ENCODE data around the gene SND1.

SND1 gene

DNA sequence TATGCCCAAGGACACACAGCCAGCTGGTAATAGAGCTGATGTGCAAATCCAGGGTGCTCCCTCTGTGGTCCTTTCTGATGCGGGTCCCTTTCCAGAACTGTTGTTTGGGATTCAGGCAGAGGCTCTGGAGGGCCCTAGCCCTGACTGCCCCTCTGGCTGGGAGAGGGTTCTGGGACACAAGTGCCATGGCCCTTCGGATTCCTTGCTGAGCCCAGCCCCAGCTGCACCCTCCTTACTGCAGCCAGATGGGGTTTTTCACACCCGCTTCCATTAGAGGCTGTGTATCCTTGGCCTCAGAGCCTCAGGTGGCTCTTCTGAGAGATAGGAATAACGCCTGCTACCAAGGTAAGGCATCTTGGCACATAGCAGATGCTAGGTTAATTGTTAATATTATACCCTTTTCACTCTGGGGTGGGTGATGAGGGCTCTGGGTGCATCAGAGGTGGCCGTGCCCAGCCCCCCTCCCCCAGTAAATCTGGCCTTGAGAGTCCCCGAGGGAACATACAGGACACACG lies 469.0 kb downstream of the SND1 start:
- TF ChIP-seq TAF1 (IDR thresholded peaks at IDR 0.05; ENCODE audit: borderline replicate concordance, low read depth, low read length) (no peak), POLR2A (IDR thresholded peaks at IDR 0.05; ENCODE audit: low read depth, low read length) (no peak), POLR2AphosphoS5 (IDR thresholded peaks at IDR 0.05; ENCODE audit: low read depth, low read length) (no peak)
- DNase-seq (ENCODE audit: insufficient read length) (no peak), FAIRE-seq (no peak)

DNA sequence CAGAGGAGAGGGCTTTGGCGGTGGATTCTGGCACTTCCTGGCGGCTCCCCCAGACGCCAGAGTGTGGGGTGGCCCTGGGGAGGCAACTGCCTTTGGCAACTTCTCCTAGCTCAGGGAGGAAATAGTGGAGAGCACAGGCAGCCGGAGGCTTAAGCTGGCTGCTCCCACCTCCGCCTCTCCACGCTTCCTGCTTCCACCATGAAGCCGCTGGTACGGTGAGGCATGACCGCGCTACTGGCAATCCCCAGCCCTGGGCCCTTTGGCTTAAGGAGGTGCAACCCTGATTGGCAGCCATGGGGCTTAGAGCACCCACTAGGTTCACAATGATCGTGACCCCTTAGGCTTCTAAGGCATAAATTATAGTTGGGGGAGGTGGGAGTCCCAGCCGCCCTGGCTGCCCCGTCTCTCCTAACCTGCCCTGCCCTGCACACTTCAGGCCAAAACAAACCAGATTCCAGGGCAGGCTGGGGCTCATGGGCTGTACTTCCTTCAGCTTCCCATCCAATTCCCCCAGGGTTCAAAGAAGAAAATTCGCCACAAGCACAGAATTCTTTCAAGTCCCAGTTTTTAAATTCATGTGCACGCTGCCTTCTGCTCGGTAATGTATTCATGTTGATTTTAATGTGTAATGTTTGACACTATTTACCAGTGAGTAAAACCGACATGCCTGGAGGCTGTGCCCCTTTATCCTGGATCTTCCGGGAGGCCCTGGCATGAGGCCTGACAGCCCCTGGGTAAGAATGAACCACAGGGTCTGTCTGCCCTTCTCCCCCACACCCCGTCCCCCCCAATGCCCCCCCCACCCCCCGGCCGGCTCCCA lies 469.9 kb downstream of the SND1 start:
- DNase-seq (ENCODE audit: insufficient read length) (no peak), FAIRE-seq (no peak)
- TF ChIP-seq POLR2A (IDR thresholded peaks at IDR 0.05; ENCODE audit: low read depth, low read length), result no peak
- TF ChIP-seq TAF1 (IDR thresholded peaks at IDR 0.05; ENCODE audit: borderline replicate concordance, low read depth, low read length), result no peak
- no peak for TF ChIP-seq POLR2AphosphoS5 (IDR thresholded peaks at IDR 0.05; ENCODE audit: low read depth, low read length)

DNA sequence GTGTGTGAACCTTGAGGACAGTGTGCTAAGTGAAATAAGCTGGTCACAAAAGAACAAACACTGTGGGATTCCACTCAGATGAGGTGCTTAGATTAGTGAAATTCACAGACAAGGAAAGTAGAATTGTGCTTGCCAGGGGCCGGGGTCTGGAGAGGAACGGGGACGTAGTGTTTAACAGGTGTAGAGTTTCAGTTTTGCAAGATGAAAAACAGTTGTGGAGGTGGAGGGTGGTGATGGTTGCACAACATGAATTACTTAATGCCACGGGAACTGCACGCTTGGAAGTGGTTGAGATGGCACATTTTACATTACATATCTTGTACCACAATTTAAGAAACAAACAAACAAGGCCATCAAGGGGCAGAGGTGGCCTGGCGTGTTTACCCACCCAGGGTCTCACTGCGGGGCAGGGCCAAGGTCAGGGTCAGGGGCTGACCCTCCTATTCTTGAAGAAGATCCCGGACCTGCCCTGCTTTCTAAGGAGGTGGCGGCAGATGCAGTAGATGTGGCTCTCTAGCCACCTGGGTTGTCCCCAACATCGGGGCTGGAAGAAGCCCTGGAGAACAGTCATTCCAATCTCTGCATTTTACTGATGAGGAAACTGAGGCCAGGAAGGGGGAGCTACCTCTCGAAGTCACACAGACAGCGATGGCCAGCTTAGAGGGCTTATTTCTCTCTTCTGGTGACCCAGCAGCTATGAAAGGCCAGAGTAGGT lies 470.7 kb downstream of the SND1 start:
- DNase-seq (ENCODE audit: insufficient read length) (no peak), FAIRE-seq (no peak)
- no peak for TF ChIP-seq POLR2AphosphoS5 (IDR thresholded peaks at IDR 0.05; ENCODE audit: low read depth, low read length)
- TF ChIP-seq POLR2A (IDR thresholded peaks at IDR 0.05; ENCODE audit: low read depth, low read length), result no peak
- no peak for TF ChIP-seq TAF1 (IDR thresholded peaks at IDR 0.05; ENCODE audit: borderline replicate concordance, low read depth, low read length)

DNA sequence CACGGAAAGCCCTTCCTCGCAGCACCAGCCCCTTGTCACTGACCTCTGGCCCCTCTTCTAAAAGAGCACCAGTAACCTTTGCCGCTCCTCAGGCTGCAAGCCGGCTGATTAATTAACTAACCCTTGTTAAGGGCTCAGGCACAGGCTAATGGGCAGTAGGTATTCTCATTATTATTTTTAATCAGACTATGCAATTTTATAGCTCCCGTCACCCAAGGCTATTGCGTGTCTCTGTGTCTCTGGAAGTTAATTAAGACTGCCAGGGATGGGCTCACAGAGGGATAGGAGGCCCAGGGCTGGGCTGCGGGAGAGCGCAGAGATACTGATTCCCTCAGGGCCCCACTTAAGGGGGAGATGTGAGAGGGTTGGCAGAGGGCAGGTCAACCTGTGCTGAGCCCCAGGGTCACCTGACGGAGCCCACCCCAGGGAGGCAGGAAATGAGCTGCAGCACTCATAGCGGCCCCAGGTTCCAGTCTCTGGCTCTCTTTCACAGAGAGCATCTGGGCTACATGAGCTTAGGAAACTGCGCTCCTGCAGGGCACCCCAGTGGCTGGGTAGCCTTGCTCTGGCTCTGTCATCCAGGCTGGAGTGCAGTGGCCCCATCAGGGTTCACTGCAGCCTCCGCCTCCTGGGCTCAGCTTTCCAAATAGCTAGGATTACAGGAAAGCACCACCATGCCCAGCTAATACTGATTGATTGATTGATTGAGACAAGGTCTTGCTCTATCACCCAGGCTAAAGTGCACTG lies 471.5 kb downstream of the SND1 start:
- DNase-seq (ENCODE audit: insufficient read length) (no peak), FAIRE-seq (no peak)
- TF ChIP-seq POLR2A (IDR thresholded peaks at IDR 0.05; ENCODE audit: low read depth, low read length) (no peak), TAF1 (IDR thresholded peaks at IDR 0.05; ENCODE audit: borderline replicate concordance, low read depth, low read length) (no peak), POLR2AphosphoS5 (IDR thresholded peaks at IDR 0.05; ENCODE audit: low read depth, low read length) (no peak)

DNA sequence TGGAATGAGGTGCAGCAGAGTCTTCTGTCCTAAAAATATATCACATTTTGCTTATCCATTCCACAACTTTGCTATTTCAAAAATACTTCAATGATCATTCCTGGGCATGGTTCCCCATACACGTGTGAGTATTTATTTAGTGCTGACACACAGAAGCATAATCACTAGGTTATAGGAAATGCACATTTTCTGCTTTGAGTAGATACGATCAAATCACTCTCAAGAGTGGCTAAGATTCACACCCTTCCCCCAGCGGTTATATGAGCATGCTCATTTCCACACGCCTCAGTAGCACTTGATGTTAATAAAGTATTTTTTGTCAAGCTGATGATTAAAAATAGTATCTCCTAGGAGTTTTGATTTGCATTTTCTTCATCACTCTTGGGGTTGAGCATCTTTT lies 472.8 kb downstream of the SND1 start:
- FAIRE-seq (no peak), DNase-seq (ENCODE audit: insufficient read length) (no peak)
- TF ChIP-seq POLR2AphosphoS5 (IDR thresholded peaks at IDR 0.05; ENCODE audit: low read depth, low read length), result no peak
- TF ChIP-seq TAF1 (IDR thresholded peaks at IDR 0.05; ENCODE audit: borderline replicate concordance, low read depth, low read length), result no peak
- no peak for TF ChIP-seq POLR2A (IDR thresholded peaks at IDR 0.05; ENCODE audit: low read depth, low read length)

DNA sequence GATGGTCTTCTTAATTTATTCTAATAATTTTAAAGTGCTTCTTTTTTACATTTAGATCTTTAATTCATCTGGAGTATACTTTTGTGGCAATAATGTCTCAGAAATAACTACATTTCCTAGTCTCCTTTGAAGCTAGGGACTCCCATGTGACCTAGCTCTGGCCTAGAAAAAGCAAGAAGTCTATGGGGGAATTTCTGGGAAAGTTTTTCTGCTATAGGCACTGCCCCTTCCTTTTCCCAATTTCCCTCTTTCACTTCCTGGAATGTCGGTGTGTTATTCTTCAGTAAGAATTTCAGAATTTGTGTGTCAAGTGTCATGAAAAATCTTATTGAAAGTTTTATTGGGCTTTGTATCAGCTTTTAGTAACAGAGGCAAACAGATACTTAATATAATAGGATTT lies 473.8 kb downstream of the SND1 start:
- FAIRE-seq, result no peak
- no peak for TF ChIP-seq TAF1 (IDR thresholded peaks at IDR 0.05; ENCODE audit: borderline replicate concordance, low read depth, low read length)
- TF ChIP-seq POLR2AphosphoS5 (IDR thresholded peaks at IDR 0.05; ENCODE audit: low read depth, low read length), result no peak
- no peak for TF ChIP-seq POLR2A (IDR thresholded peaks at IDR 0.05; ENCODE audit: low read depth, low read length)
- DNase-seq (ENCODE audit: insufficient read length), result no peak

DNA sequence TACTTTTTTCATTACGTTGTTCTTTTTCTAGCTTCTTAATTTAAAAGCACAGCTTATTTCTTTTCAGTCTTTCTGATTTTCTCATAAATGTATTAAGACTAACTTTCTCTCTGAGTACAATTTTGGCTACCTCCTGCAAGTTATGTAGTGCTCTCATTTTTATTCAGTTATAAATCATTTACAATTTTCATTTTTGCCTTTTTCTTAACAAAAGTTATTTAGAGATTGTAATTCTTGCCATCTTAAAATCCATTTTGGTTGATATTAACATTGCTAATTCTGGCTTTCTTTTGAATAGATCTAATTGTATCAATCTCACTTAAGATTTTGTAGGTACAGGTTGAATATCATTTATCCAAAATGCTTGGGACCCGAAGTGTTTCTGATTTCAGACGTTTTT lies 476.4 kb downstream of the SND1 start:
- DNase-seq (ENCODE audit: insufficient read length), result no peak
- no peak for FAIRE-seq
- no peak for TF ChIP-seq POLR2A (IDR thresholded peaks at IDR 0.05; ENCODE audit: low read depth, low read length)
- TF ChIP-seq TAF1 (IDR thresholded peaks at IDR 0.05; ENCODE audit: borderline replicate concordance, low read depth, low read length), result no peak
- no peak for TF ChIP-seq POLR2AphosphoS5 (IDR thresholded peaks at IDR 0.05; ENCODE audit: low read depth, low read length)

DNA sequence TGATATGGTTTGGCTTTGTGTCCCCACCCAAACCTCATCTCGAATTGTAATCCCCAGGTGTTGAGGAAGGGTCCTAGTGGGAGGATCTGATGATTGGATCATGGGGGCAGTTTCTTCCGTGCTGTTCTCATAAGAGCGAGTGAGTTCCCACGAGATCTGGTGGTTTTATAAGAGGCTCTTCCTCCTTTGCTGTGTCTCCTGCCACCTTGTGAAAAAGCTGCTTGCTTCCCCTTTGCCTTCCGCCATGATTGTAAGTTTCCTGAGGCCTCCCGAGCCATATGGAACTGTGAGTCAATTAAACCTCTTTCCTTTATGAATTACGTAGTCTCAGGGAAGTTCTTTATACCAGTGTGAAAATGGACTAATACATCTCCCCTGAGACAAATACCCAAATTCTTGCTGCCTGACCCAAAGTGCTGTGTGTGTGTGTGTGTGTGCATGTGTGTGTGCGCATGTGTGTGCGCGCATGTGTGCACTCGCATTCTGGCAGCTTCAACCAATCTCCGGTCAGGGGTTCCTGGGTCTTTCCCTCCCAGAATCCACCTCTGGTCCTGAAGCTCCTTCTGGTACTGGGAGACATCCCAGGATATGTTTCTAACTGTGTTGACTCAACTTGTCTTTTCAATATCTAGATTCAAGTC lies 477.4 kb downstream of the SND1 start:
- no peak for DNase-seq (ENCODE audit: insufficient read length)
- no peak for FAIRE-seq
- TF ChIP-seq POLR2A (IDR thresholded peaks at IDR 0.05; ENCODE audit: low read depth, low read length) (no peak), TAF1 (IDR thresholded peaks at IDR 0.05; ENCODE audit: borderline replicate concordance, low read depth, low read length) (no peak), POLR2AphosphoS5 (IDR thresholded peaks at IDR 0.05; ENCODE audit: low read depth, low read length) (no peak)

DNA sequence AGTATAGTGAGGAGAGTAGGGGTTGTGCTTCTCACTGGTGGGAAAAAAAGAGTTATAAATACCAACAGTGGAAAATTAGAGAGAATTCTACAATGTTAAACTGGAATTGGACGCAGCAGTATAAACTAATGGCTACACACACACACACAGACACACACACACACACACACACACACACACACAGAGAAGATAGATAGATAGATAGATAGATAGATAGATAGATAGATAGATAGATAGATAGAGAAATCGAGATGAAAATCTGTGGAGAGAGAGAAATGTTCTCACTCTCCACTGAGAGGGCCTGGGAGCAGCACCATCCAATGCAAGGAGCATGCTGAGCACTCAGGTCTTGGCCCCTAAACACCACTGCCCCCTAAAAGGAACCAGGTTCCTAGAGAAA lies 479.1 kb downstream of the SND1 start:
- no peak for TF ChIP-seq POLR2A (IDR thresholded peaks at IDR 0.05; ENCODE audit: low read depth, low read length)
- FAIRE-seq (no peak), DNase-seq (ENCODE audit: insufficient read length) (no peak)

DNA sequence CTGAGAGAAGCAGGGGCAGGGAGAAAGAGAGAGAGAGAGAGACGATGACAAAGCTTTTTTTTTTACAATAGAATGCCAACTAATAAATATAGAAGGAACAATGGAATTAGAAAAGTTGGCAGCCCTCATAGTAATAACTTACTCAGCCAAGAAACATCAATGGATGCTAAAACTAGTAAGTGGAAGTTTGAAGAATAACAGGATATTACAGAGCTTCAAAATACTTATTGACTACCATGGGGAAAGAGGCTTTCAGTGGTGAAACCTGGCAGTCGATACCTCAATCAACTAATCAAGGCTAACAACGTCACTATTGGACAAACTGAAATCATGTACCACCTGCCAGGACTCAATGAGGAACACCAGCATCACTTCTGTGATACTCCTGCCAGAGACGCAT lies 479.7 kb downstream of the SND1 start:
- no peak for DNase-seq (ENCODE audit: insufficient read length)
- no peak for TF ChIP-seq POLR2A (IDR thresholded peaks at IDR 0.05; ENCODE audit: low read depth, low read length)
- TF ChIP-seq TAF1 (IDR thresholded peaks at IDR 0.05; ENCODE audit: borderline replicate concordance, low read depth, low read length), result no peak
- no peak for TF ChIP-seq POLR2AphosphoS5 (IDR thresholded peaks at IDR 0.05; ENCODE audit: low read depth, low read length)
- no peak for FAIRE-seq

Measured in GM12892 (cell line).